Posterior vena cava (tissue), 2 donors: ENCODE data around the gene ATRNL1. TPM values are rescaled to one million over a fixed set of nuclear protein-coding genes. Genes with fewer than 3 reads are reported as not detected.
"Not testable (repeated sequence)": the region's sequence is repeated elsewhere in the genome, so short reads cannot be mapped to it uniquely, and the experiment has no call there.

Experiments
- DNase-seq: peaks from one replicate; pipeline ENCODE4 v3.0.0-alpha.2; 2020; ENCODE audit warnings: low spot score
- intact Hi-C, 2 donors: fragments of 100-400 bp; cut with DNase I; formaldehyde crosslinking; loops; one replicate each; pipeline versions ENCODE4 v1.14.1 to v1.14.2; 2022 to 2023
- total RNA-seq, 2 donors: library from RNA; stranded (reverse); fragmentation: NEBNext Ultra II Directional; extraction: Animal tissue kit (Norgen Biotek cat#: 25700); gene quantifications; one replicate each; pipeline ENCODE4 v1.2.1, GENCODE V29; 2021
- donor health status: DM: yes; HTN: yes; CAD: no.
- donor health status: DM: yes; HTN: yes; CAD: no.

Gene ATRNL1
- total RNA-seq, 2 donors from 2014 or later: 0.32 to 1.4 TPM

DNA sequence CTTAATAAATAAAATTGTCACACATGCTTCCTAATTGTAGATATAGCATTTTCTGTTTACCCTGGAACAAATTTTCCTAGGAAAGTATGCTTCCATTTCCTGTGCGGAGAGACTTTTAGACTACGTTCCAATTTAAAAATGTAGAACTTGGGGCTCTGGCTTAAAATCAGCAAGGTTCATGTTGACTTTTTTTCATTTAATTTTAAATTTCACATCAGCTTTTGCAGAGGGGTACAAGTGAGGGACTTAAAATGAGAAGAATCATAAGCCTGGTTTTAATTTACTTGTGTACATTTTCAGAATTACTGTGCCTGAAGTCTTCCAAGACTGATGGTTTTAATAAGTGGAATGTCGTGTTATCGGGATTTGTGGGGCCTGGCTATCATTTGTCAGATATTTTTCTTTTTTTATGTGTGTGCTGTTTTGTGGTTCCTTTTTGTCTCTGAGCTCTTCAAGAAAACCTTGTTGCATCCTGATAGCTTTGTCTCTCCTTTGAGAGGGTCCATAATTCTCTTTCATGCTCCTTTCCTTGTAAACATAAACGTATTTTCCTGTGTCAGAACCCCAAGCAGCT, 8.8 kb upstream of the ATRNL1 start:
- no peak for DNase-seq
- intact Hi-C loops: no loop called here

DNA sequence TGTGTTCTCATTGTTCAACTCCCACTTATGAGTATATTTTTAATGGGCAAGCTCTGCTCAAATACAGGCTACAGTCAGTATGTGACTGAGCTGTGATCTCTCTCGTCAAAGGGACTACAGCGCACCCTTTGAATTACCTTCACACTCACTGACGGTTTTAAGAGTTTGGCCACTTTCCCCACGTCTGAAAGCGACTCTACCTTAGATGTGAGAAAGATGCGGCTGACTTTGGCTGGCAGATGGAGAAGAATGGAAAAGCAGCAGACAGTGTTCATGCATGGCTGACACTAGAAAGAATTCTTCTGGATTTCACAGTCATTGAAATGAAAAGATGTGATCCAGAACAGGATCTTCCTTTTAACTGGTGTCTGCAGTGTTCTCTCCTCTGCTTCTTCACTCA, 2.0 kb upstream of the ATRNL1 start:
- intact Hi-C loops: no loop called here
- DNase-seq: no peak

DNA sequence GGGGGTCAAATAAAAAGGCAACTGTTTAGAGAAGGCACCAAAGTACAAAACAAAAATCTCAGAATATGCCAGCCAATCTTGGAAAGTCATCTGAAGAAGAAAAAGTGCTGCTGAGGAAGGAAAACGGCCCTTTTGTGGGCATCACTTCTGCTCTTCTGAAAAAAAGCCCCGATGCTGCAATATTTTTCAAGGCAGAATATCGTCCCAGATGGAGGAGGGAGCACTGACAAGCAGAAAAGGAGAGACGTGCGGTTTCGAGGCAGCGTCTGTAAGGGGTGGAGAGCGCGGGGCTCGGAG, 959 bp upstream of the ATRNL1 start:
- intact Hi-C loops: no loop called here
- no peak for DNase-seq

DNA sequence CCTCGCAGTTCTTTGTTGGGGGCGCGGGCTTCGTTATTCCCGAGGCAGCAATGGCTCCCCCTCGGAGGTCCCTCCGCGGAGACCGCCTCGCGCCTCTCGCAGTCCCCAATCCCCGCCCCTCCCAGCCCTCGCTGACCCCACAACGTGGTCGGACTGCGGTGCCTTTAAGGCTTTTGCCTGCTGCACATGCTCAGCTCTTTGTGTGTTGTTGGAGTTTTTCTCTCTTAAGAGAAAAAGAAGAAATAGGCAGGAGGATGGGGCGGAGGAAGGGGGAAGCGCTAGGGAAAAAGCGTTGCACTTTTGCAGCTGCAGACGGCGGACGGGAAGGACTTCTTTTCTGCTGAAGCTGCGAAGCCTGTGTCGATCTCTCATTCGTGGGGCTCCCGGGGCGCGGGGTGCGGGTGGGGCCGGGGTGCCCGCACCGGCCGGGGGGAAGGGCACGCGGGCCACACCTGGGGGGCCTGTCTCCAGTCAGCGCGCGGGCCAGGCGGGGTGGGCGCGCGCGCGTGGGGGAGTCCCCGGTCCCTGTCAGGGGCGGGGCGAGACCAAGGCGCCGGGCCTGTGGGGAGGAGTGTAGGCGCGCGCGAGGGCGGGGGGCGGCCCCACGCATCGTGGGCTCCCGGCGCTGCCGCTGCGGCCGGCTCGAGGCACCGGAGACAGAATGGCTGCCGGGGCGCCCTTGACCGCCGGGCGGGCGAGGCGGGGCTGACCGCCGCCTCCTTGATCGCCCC, 445 bp upstream of the ATRNL1 start:
- intact Hi-C loops: no loop called here
- DNase-seq: peak; percentile 64

GRCh38 chr10:115093776-115094408, 727 bp downstream of the ATRNL1 start:
- DNase-seq: no peak
- intact Hi-C loops: no loop called here

DNA sequence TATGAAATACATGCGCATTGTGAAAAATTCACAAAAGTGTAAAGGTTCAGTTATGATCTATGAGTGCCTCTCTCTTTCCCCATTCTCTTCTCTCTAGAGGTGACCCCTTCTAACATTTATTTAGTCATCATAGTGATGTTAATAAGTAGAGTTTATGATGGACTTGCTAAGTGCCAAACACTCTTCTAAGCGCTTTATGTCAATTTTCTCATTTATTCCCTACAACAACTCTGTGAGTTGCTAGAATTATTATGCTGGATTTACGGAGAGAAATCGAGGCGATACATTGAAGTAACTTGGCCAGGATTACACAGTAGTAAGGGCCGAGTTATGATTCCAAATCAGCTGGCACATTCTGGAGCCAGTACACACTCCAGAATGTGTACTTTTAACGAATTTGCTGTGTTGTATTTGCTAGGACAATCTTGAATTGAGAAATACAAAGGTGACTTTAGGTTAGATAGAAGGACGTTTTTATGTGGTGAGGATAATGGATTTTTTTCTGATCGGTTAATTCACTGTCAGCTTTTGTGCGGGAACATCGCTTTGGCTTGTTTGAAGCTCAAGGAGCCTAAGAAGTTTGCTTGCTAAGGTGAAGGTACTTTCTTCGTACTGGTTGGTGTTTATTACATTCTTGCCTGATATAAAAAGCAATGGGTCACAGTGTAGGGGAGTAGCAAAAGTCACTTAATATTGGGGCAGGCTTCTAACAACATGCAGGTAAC, 1.4 kb downstream of the ATRNL1 start:
- no peak for DNase-seq
- intact Hi-C loops: no loop called here

GRCh38 chr10:115095758-115096157, 2.6 kb downstream of the ATRNL1 start:
- intact Hi-C loops: no loop called here

GRCh38 chr10:115103700-115104099, 10.5 kb downstream of the ATRNL1 start:
- intact Hi-C loops: no loop called here
- no peak for DNase-seq

More at GRCh38 chr10:115095758-115096157, 2.6 kb downstream of the ATRNL1 start:
- no peak for DNase-seq

DNA sequence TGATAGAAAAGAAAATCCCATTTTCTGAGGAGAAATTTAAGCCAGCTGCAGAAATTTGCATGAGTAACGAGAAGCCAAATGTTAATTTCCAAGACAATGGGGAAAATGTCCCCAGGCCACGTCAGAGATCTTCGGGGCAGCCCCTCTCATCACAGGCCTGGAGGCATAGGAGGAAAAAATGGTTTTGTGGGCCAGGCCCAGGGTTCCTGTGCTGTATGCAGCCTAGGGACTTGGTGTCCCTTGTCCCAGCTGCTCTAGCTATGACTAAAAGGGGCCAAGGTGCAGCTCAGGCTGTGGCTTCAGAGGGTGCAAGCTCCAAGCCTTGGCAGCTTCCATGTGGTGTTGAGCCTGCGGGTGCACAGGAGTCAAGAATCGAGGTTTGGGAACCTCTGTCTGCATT, 12.2 kb downstream of the ATRNL1 start:
- intact Hi-C loops, DNase-seq: not testable (repeated sequence)

DNA sequence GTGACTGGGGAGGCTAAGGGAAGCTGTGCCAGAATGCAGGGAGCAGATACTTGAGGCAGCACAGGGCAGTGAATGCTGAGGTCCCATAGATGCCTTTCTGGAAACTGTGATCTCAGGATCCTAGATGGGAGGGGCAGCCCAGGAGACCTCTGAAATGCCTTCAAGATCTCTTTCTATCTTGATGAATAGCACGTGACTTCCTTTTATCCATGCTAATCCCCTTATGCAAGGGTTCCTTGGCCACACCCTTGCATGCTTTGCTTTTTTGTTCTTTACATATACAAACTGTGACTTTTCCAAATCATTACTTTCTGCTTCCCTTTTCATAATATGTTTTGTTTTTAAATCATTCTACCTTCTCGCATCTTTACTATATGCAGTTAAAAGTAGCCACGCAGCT, 14.7 kb downstream of the ATRNL1 start:
- intact Hi-C loops: no loop called here
- DNase-seq: no peak

DNA sequence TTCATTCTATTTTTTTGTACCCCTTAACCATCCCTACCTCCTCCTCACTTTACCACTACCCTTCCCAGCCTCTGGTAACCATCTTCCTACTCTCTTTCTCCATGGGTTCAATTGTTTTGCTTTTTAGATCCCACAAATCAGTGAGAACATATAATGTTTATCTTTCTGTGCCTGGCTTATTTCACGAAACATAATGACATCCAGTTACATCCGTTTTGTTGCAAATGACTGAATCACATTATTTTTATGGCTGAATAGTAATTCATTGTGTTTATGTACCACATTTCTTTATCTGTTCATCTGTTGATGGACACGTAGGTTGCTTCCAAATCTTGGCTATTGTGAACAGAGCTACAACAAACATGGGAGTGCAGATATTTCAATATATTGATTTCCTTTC, 24.1 kb downstream of the ATRNL1 start:
- intact Hi-C loops: no loop called here
- no peak for DNase-seq

DNA sequence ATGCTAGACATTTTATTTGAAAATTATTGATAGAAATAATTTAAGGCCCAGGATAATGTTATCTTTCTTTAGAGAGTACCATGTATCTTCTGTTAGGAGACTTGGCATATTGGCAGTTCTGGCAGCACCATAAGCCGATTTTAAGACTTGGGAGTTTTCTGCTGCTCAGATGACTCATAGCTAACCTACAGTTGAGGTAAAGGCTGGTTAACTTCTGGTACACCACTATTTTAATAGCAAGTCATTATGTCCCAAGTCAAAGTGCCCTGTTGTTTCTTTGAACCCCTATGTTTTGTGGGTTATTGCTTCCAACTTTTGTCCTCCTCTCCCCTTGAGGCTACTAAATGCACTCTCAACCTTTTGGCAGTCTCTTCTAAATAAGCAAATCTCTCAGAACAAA, 25.2 kb downstream of the ATRNL1 start:
- intact Hi-C loops: no loop called here
- no peak for DNase-seq

- intact Hi-C loops: no loop called here
- no peak for DNase-seq
Measured at GRCh38 chr10:115125505-115125904, 32.3 kb downstream of the ATRNL1 start.

DNA sequence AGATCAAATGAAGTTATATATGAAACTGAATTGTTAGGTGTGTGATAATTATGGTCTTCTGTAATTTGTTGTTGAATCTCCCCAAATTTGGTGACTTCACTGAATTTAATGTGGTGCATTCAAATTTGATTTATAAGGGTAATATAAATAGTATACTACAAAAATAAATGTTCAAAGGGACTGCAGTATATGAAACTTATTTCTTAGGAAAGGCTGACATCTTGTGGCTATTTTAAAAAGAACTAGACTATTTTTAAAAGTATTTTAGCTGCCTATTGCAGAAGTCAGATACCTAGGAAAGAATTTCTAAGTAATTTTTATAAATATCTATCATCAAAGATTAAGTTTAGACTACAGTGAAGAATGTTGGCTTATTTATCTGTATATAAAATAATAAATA, 36.6 kb downstream of the ATRNL1 start:
- intact Hi-C loops: no loop called here
- no peak for DNase-seq

GRCh38 chr10:115136616-115137015, 43.5 kb downstream of the ATRNL1 start:
- no peak for DNase-seq
- intact Hi-C loops: no loop called here

- intact Hi-C loops: no loop called here
- DNase-seq: no peak
Measured at GRCh38 chr10:115141254-115141653, 48.1 kb downstream of the ATRNL1 start.

GRCh38 chr10:115157357-115157756, 64.2 kb downstream of the ATRNL1 start:
- intact Hi-C loops: no loop called here

GRCh38 chr10:115163129-115163528, 70.0 kb downstream of the ATRNL1 start:
- DNase-seq: no peak
- intact Hi-C loops: no loop called here

More at GRCh38 chr10:115157357-115157756, 64.2 kb downstream of the ATRNL1 start:
- DNase-seq: no peak

DNA sequence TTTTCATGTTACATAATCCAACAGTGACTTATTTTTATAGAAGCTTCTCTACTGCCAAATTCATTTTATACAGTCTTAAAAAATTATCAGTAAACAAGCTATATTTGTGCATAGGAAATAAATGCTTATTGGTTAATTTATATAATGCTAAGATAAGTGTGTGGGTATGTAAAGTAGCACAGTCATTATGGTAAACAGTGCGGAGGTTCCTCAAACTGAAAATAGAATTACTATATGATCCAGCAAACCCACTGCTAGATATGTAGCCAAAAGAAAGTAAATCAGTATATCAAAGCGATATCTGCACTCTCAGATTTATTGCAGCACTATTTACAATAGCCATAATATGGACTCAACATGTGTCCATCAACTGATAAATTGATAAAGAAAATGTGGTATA, 71.1 kb downstream of the ATRNL1 start:
- DNase-seq: no peak
- intact Hi-C loops: no loop called here

DNA sequence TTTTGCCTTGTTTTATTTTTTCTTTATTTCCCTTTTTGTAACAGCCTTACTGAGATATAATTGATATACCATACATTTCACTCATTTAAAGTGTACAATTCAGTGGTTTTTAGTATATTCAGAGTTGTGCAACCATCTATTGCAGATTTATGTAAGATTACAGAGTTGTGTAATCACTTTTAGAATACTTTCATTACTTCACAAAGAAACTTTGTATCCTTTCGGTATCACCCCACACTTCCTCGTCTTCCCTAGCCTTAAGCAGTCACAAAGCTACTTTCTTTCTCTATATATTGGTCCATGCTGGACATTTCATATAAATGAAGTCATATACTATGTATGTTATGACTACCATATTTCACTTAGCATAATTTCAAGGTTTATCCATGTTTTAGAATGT, 74.6 kb downstream of the ATRNL1 start:
- intact Hi-C loops: no loop called here
- no peak for DNase-seq
